Peyer's patch (tissue), 4 donors: Measurements from ENCODE around the gene PRPF31.

Experiments used
- CTCF ChIP-seq, 6 experiments: fragments of 450-650 bp in 4 of 6; fragments of 200-600 bp in 2 of 6; sonication (generic) in 1 of 6; IDR thresholded peaks; one replicate each; pipeline ENCODE4 v1.5.1; 2017 to 2019; ENCODE audit warnings: antibody characterized with exemption in 6 of 6, mild to moderate bottlenecking in 3 of 6, moderate library complexity in 1 of 6
- POLR2A ChIP-seq, 2 donors: fragments of 450-650 bp; IDR thresholded peaks; one replicate each; pipeline ENCODE4 v1.5.1; 2017; ENCODE audit warnings: antibody characterized with exemption in 2 of 2, mild to moderate bottlenecking in 2 of 2, moderate library complexity in 2 of 2

- TF ChIP-seq CTCF (IDR thresholded peaks at IDR 0.05) (no peak), POLR2A (IDR thresholded peaks at IDR 0.05) (no peak)
Measured at GRCh38 chr19:54149021-54149812, 33.7 kb downstream of the PRPF31 start.
